HT-29 (cell line): ENCODE measurements around the gene IRF8. TPM values are rescaled to one million over a fixed set of nuclear protein-coding genes. Genes with fewer than 3 reads are reported as not detected.
"Not testable (repeated sequence)": the region's sequence is repeated elsewhere in the genome, so short reads cannot be mapped to it uniquely, and the experiment has no call there.

Experiments
- DNase-seq: peaks from one replicate; pipeline ENCODE4 v3.0.0-alpha.2; 2015; ENCODE audit warnings: low spot score
- total RNA-seq: library from RNA; depleted of rRNA; stranded (reverse); fragments of >200 nt; shearing (Covaris generic); gene quantifications from 2 replicates; pipeline ENCODE4 v1.2.3, GENCODE V29; 2014

The IRF8 gene
- total RNA-seq, 1 experiment from 2014 or later, result 0.23 TPM

DNA sequence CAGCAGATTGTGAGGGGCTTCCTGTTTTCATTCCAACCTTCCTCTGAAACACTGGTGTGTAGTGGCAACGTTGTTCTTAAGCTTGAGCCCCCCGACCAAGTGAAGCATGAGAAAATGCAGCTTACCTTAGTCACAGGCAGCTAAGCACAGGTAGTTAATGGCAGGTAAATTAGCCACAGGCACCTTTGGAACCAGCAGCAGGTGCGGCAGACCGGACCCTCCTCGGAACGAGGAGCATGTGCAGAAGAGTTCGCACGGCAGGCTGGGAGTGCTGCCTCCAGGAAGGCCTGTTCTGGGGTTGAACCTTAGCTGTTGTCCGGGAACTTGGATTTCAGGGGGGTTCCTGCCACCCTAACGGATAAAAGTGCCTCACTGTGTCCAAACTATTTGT, 7.2 kb upstream of the IRF8 start:
- DNase-seq, result no peak

DNA sequence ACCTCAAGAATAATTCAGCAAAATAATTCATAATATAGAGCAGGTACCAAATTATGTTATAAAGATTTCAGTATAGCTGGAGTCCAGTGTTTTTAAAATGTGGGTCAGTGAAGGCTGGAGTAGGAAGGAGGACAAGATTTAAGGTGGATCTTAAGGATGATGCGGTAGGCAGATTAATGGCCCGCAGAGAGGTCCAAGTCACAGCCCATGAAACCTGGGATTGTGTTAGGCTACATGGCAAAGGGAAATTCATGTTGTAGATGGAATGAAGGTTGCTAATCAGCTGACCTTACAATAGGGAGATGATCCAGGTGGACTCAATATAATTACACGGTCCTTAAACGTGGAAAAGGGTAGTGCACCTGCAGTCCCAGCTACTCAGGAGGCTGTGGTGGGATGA, 6.2 kb upstream of the IRF8 start:
- no peak for DNase-seq

DNA sequence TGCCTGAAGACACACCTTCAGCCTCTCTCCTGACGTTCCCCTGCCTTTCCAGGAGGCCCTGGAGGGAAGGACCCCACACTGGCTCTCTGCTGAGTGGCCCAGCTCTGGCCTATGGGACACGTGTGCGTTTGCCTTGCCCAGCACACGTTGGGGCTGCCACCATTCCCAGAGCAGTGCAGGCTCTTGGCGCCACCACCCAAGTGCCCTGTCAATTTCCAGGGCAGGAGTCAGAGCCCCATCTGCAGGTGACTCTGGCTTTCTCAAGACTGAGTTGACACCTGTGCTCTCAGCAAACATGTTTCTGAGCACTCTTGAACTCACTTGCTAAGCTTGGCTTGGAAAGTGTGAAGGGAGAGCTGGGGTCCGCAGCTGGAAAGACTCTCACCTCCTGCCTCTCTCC, 4.7 kb upstream of the IRF8 start:
- peak; percentile 49 for DNase-seq

DNA sequence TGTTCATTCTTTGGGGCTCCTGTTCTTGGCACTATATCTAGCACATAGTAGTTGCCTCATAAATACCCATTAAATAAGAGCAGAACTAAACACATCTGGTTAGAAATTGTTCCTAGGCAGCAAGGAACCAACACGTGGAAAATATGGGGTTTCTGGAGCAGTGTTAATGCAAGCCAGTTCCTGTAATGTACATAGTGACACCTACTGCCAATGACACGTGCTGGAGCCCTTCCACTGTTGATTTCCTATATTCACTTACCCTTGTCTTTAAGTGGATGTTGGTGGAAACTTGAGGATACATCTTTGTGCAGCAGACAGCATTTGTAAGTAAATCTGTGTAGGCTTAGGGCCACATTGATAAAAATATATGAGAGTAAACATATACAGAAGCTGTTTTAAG, 1.6 kb upstream of the IRF8 start:
- no peak for DNase-seq

DNA sequence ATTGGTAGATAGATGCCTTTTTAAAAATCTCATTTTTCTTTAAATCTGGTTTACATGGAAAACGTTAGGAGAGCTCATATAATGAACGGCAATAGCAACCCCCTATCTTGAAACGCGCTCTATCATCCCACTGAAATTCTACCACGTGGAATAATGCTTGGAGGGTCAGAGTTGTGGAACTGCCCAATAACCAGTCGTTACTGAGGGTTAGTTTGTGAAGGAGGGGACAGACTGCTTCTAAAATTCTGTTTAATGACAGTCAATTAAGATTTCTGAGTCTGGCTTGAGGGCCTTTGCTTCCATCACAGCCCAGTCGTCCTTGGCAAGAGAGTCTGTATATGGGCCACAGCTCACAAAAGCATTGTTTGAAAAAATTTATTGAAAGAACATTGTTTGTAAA, 482 bp downstream of the IRF8 start:
- DNase-seq, result no peak

DNA sequence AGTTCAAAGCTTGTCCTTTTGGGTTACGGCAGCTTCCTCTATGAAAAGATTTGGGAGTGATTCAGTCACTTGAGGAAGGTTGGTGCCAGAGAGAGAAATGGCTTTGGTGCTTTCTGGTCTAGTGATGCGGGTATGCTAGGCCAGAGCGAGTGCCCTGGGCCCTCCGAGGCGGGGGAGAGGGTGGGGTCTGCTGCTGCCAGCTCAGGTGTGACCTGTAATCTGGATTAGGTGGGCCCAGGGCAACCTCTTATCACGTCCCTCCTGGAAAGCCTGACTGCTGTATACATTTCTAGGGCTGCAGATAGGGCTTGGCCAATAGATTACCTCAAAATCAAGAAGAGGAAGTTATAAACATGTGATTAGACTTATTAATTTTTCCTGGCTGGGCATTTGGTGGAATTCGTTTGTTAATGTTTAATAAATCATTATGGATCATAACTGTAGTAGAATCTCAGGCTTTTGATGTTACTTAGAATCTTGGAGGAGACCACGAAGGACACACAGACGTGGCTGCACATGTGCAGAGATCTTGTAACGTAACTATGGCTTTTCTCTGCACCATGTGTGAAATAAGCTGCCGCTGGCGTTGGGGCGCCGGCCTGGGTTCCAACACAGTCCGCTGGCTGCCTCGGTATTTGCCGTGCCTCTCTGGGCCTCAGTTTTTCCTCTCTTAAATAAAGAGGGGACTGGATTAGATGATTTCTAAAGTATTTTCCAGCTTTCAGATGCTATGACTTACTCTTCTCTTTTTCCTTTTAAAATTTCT, 1.2 kb downstream of the IRF8 start:
- DNase-seq, result no peak

DNA sequence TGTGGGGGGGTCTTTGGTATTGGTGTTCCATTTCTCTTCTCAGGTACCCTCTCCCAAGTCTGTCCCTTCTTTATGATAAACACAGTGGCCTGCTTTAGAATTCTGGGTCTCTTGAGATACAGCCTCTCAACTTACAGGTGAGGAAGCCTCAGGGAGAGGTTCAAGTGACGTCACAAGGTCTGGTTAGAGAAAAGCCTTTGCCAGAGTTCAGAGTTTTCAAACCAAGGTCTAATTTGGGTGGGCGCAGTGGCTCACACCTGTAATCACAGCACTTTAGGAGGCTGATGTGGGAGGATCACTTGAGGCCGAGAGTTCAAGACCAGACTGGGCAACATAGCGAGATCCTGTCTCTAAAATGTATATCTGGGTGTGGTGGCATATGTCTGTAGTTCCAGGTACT, 2.1 kb downstream of the IRF8 start:
- DNase-seq, result no peak

DNA sequence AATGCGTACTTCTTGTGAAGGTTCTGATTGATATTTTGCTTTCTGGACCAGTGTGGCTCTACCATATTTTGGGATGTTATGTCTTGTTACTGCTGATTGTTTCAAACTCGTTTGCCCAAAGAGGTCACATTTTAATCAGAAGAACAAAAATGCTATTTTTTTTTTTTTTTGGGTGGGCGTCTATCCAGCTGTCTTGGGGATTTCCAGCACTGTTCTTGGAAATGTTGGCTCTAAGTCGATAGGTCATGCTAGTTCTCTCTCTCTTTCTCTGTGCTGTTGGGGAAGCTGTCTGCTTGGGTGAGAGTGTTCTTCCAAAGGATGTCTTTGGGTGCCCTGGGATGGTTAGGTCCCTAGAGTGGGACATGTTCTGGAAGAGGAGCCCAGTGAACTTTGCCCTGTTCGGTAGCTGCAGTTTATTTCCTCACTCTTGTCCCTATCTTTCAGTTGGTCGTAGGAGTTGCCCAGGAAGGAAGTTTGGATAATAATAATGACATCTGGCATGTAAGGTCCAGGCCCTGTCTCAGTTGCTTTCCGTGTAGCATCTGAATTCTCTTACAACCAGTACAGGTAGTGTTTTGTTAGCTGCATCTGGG, 2.9 kb downstream of the IRF8 start:
- no peak for DNase-seq

DNA sequence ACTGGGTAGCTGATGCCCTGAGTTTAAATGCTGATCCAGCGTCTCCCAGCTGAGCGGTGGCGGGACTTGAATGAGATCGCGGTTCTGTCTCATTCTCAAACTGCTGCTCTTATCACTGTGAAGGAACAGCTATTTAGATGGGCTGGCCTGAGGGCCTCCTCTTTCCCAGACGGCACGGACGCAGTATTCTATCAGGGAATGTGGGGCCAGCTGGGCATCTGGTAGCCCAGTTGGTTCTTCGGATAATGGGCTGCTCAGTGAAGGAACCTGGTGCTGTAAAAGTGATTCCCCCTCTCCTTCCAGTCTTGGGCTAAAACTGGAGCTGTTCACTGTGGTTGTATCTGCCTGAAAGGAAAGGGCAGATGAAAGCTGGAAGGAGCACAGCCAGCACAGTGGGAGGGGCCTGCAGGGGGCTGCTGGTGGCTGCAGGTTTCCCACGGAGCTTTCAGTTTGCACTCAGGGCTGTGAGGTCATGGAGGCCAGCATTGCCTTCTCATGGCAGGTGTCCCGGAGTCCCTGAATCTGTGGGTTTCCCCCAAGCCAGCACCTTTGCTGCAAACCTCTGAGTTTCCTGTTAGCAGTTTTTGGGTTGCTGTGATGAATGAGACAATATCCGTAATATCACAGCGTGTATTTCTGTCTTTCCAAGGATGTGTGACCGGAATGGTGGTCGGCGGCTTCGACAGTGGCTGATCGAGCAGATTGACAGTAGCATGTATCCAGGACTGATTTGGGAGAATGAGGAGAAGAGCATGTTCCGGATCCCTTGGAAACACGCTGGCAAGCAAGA, 3.6 kb downstream of the IRF8 start:
- no peak for DNase-seq

DNA sequence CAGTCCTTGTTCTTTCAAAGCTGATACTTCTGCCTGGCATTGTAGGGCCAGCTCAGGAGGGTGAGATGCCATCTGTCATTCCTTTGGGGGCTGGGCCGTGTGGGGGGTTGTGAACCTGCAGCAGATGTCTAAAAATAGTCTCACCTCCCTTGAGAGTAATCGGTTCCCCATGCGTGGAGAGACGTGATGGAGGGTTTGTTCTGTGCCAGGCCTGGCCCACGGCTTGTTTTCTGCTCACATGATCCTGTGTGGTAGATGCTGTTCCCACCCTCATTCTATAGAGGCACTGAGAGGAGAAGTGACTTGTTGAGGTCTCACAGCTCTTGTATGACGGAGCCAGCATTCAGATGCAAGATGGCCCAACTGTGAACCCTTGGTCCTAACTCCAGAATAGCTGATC, 4.6 kb downstream of the IRF8 start:
- DNase-seq, result no peak

DNA sequence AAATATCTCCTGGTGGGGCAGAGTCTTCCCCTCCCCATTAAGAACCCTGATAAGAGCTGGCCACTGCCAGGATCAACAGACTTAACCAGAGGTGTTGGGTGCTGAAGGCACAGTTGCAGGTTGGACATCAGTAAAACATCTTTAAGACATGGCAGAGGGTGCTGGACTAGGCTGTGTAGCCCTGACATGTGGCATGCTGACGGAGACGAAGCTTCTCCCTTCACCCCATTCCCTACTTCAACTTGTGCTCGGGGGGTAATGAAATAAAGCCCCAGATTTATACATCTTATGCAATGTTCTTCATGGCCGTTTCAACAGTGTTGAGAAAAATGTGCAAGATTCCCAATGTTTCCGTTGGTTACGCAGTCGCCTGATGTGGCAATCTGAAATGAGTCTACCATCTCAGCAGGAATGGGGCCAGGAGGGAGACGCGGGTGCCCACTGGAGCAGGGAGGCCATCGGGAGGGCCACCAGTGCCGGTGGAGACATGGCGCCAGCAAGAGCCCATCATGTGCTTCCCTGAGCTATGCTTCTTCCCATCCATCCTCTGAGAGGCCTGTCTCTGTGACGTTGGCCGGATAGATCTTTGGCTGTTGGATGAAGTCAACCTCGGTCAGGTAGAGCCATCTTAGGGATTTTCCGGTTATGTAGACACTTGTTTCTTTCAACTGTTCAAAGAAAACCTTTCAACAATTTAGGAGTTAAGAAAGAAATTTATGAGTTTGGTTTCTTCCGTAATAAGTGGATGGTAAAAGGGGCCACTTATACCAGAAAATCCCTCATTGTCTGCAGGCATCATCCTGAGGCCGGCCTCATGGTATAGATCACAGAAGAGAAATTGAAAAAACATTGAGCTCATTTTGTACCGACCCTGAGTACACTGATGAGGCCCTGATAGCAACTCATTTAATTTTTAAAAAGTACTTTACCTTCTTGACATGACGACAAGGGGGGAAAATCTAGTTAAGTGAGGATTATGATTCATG, 6.4 kb downstream of the IRF8 start:
- DNase-seq, result no peak

DNA sequence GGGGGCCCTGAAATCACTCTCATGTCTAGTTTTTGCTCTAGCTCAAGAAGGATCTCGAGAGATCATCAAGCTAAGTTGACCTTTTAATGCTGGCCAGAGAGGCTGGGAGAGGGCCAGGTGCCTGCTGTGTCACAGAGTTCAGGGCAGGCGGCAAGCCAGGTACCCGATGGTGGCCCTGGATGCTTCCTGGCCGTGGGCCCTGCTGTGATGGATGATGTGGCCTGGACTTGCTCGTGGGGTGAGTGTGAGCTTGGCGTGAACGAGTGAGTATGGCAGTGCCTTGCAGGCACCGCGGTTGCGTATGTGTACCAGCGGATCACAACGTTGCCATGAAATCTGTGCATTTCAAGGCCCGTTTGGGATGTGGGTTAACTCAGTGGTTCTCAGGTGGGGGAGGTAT, 7.4 kb downstream of the IRF8 start:
- no peak for DNase-seq

DNA sequence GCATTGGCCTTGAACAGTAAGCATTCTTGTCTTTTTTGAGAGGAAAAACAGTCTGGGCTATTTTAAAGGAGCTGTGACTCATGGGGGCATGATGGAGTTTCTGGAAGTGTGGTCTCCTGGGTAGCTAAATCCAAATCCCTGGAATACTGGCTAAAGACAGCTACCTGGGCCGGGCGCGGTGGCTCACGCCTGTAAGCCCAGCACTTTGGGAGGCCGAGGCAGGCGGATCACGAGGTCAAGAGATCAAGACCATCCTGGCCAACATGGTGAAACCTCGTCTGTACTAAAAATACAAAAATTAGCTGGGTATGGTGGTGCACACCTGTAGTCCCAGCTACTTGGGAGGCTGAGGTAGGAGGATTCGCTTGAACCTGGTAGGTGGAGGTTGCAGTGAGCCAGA, 8.3 kb downstream of the IRF8 start:
- not testable (repeated sequence) for DNase-seq

DNA sequence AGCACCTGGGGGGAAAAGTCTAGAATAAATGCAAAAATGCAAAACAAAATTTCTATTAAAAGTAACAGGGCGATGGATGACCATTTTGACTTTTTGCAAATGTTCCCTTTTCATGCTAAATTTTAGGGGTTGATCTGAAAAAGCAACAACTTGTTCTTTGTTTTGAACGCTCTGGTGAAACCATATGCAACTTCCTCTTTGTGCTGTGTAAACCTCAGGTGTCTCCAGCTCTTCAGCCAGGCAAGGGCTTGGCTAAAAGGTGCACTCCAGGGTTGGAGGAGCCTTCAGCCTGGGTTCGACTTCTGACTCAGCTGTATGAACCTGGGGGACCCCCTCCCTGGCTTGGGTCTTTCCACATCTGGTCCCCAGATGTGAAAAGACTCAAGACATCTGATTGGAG, 9.5 kb downstream of the IRF8 start:
- no peak for DNase-seq

DNA sequence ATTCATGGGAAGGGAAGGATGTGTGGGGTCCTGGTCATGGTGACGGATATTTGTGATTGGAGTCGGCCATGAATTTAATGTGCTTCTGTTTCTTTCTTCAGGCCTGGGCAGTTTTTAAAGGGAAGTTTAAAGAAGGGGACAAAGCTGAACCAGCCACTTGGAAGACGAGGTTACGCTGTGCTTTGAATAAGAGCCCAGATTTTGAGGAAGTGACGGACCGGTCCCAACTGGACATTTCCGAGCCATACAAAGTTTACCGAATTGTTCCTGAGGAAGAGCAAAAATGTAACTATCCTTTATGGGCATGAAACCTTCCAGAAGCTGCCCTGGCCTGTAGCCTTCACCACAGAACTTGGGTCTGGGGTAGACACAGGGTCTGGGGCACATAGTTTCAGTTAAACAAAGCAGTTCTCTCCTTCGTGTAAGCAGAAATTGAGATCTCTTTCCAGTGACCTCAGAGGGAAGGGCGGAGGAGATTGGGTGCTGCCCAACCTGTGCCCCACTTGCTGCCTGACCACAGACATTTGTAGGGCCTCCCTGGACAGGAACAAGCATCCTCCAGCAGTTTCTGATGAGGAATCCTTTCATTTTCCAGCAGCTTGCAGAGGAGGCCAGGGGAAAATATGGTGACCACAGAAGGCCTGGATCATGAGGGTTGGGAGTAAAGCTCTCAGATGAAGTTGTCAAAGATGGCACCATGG, 10.1 kb downstream of the IRF8 start:
- no peak for DNase-seq

DNA sequence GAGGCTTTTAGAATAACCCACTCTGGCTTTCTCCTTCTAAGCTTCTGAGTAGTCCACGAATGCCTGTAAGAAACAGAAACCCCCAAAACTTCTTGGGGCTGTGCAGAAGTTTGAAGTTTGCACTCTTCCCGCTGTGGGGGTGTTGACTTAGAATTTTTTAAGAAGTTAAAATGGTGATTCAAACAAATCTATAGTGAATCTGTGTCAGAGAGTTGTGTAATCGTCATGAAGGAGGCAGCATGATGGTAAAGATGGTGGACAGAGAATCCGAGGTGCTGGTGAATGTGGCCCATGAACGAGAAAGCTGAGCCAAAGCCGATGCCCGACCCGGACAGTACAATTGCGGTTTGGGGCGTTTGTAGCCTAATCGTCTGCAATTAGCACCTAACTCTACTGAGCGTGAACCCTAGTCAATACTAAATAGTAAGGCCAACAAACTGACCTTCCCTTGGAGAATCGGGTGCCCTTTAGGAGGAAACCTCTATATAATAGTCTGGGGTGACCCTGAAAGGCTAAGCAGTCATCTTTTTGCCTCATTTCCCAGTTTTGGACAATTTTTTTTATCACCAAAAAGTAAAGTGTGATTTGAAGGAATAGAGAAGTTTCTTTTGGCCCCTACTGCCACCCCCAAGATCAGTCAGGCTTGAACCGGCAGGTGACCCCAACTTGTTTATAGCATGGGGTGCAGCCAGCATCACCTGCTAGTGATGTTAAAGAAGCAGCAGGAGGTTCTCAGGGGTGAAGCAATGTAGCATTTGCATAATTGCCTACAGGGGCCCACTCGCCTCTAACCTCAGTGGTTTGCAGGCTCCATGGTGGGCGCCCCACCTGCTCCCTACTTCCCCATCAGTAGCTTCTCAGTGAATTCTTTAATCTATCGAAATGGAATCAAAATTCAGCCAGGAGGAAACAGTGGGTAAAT, 11.2 kb downstream of the IRF8 start:
- no peak for DNase-seq

DNA sequence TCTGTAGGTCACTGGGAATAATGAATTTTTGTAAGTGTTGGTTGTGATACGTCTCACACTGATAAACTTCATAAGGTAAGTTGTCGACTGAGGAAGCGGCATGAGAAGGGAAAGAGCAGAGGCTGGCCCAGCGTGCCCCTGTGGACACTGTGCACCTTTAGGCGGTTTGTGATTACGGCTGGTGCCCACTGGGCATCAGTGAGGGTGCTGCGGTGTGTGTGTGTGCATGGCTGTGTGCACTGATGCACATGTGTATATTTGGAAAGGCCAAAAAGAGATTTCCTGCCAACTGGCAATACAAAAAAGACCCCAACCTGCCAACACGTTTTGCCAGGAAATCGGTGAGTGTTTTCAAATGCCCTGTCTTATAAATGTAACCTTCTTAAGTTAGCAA, 11.9 kb downstream of the IRF8 start:
- no peak for DNase-seq

DNA sequence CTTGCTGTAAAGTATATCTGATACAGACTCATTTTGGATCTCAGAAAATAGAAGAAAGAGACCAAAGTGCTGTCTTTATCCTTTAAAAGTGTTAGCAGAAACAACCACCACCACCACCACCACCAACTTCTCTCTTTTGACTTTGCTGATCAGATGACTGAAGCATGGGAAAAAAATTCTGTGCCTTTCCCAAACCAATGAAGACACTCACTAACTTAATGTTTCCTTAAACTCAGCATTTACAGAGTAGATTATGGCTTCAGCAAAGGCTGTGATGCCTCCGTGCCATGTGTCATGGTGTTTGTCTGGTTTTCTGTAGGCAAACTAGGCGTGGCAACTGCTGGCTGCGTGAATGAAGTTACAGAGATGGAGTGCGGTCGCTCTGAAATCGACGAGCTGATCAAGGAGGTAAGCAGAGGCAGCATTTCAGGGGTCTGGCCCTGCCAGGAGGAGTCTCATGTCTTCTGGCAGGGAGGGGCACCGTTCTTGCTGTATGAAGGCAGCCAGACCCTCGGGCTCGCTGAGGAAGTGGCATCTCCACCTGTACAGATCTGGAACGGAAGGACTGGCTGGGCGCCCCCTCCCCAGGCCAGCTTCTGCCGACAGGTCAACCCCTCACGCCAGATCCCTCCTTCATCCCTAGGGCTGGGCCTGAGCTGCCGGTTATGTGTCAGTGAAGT, 12.4 kb downstream of the IRF8 start:
- no peak for DNase-seq

DNA sequence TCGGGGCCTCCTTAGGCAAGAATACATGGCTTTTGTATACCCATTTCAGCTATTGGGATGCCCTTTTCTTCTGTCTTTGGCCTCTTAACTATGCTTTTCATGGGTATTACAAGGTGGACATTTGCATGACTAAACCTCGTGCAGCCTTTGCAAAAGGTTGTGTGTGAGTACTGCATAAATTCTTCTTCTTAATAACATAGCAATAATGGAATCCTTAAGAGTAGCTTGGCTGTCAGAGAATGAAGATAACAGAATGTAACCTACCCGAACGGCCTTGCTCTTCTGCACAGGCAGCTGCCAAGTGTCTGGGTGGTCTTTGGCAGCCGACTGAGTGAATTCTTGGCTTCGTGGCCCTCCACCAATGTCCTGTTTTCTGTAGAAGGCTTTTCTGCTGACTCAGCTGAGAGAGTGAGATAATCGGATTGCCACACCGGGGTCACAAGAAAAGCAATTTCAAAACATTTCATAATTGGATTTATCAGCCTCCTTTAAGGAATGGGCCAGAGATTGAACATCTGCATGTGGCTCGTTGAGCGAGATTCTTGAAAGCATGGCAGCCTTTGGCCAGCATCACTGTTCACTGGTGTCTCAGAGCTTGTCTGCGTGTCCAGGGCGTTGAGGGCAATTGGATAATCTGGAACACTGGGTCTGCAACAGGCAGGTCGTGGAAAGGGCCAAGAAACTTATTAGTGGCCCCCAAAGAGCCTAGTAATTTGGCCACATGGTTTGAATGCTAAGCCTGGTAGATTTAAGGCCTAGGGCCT, 13.4 kb downstream of the IRF8 start:
- no peak for DNase-seq
